ENCODE results near the gene CDK15.
A peak's percentile ranks its signal among the peaks of the same experiment; 100 is the strongest.

DNA sequence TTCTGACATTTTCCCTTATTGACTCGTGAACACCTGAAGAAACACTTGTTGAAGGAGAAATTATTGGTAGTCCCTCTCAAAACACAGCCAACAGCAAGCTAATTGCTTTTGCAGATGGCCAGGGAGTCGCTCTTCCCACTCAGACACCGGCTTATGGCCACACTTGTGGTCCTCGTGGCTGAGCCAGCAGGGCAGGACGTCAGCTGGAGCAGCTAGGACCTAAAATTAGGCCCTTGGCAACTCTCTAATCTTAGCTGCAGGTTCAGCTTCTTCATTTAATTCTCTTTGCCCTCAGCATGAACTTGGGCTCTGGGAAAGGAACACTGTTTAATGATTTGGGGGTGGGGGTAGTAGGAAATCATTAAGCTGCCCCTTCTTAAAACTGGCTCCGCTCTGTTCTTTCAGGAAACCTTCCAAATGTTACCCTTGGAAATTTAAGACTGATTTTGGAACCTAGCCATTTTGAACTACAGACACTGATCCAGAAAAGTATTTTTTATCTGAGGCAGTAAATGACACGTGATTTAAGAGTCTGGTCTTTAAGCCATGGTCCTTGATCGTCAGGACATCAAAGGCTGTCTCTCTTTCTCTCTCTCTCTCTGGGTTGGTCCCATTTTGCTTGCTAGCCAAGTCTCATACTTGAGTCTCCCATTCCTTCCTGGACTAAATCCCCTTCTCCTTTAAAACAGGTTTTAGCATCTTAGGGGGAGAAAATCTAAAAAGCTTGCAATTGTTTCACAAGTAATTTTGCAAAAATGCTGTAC is 77.5 kb downstream of the CDK15 start:
- no peak for TF ChIP-seq ZBTB20 (tag by site-specific recombination; IDR thresholded peaks at IDR 0.05)
- TF ChIP-seq, protein P1, sequence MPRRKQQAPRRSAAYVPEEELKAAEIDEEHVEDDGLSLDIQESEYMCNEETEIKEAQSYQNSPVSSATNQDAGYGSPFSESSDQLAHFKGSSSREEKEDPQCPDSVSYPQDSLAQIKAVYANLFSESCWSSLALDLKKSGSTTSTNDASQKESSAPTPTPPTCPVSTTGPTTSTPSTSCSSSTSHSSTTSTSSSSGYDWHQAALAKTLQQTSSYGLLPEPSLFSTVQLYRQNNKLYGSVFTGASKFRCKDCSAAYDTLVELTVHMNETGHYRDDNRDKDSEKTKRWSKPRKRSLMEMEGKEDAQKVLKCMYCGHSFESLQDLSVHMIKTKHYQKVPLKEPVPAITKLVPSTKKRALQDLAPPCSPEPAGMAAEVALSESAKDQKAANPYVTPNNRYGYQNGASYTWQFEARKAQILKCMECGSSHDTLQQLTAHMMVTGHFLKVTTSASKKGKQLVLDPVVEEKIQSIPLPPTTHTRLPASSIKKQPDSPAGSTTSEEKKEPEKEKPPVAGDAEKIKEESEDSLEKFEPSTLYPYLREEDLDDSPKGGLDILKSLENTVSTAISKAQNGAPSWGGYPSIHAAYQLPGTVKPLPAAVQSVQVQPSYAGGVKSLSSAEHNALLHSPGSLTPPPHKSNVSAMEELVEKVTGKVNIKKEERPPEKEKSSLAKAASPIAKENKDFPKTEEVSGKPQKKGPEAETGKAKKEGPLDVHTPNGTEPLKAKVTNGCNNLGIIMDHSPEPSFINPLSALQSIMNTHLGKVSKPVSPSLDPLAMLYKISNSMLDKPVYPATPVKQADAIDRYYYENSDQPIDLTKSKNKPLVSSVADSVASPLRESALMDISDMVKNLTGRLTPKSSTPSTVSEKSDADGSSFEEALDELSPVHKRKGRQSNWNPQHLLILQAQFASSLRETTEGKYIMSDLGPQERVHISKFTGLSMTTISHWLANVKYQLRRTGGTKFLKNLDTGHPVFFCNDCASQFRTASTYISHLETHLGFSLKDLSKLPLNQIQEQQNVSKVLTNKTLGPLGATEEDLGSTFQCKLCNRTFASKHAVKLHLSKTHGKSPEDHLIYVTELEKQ (tag by site-specific recombination; IDR thresholded peaks at IDR 0.05; ENCODE audit: borderline replicate concordance) = no peak
- TF ChIP-seq TCF7L2 (IDR thresholded peaks at IDR 0.05; ENCODE audit: borderline replicate concordance, low read depth, low read length) = peak; percentile 63
- TF ChIP-seq, protein P2, sequence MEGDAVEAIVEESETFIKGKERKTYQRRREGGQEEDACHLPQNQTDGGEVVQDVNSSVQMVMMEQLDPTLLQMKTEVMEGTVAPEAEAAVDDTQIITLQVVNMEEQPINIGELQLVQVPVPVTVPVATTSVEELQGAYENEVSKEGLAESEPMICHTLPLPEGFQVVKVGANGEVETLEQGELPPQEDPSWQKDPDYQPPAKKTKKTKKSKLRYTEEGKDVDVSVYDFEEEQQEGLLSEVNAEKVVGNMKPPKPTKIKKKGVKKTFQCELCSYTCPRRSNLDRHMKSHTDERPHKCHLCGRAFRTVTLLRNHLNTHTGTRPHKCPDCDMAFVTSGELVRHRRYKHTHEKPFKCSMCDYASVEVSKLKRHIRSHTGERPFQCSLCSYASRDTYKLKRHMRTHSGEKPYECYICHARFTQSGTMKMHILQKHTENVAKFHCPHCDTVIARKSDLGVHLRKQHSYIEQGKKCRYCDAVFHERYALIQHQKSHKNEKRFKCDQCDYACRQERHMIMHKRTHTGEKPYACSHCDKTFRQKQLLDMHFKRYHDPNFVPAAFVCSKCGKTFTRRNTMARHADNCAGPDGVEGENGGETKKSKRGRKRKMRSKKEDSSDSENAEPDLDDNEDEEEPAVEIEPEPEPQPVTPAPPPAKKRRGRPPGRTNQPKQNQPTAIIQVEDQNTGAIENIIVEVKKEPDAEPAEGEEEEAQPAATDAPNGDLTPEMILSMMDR (tag by site-specific recombination; IDR thresholded peaks at IDR 0.05) = no peak
- no peak for TF ChIP-seq ZNF311 (tag by site-specific recombination; IDR thresholded peaks at IDR 0.05; ENCODE audit: borderline replicate concordance)

Measured in HEK293 (cell line).